ENCODE measurements around the gene CCDC92B.

DNA sequence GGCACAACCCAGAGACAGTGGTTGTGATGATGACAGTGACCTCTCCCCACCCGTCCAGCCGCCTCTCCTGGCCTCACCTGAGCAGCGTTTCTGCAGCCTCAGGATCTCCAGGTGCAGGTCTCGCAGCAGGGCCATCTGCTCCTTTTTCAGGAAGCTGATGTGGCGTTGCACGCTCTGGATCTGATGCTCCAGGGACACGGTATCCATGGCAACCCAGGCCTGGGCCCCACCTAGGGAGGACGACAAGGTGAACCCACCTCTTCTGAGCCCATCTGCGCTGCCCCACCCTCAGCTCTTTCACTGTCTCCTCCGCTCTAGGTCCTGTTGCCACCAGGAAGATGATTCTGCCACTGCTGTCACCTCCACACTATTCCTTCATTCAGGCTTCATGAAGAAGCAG is 14.5 kb downstream of the CCDC92B start:
- TF ChIP-seq CTCF (CRISPR knock-in tag; IDR thresholded peaks at IDR 0.05) (no peak), MYC (CRISPR knock-in tag; IDR thresholded peaks at IDR 0.05; ENCODE audit: borderline replicate concordance) (no peak), EP300 (IDR thresholded peaks at IDR 0.05; ENCODE audit: low read depth in 2 of 2, low read length in 2 of 2) (no peak), EP300 (CRISPR knock-in tag; IDR thresholded peaks at IDR 0.05; ENCODE audit: borderline replicate concordance) (no peak), TBP (CRISPR knock-in tag; IDR thresholded peaks at IDR 0.05) (no peak), JUND (CRISPR knock-in tag; IDR thresholded peaks at IDR 0.05) (no peak), KDM5B (CRISPR knock-in tag; IDR thresholded peaks at IDR 0.05; ENCODE audit: borderline replicate concordance) (no peak)
